Spleen (tissue), 7 donors: ENCODE data around the gene ARL4A.

Experiments
- CTCF ChIP-seq, 11 experiments: fragments of 200-600 bp in 7 of 11; fragments of 450-650 bp in 4 of 11; sonication (generic) in 4 of 11; IDR thresholded peaks in 8 of 11; conservative IDR thresholded peaks in 3 of 11; 1 replicate in 7 of 11; 2 replicates in 4 of 11; pipeline versions ENCODE4 v1.4.0 to v1.8.0; 2016 to 2021; ENCODE audit warnings: antibody characterized with exemption in 11 of 11, inconsistent platforms in 4 of 11, mild to moderate bottlenecking in 1 of 11
- POLR2A ChIP-seq, 3 donors: fragments of 450-650 bp; IDR thresholded peaks; one replicate each; pipeline ENCODE4 v1.5.1; 2017; ENCODE audit warnings: antibody characterized with exemption in 3 of 3, mild to moderate bottlenecking in 1 of 3
- POLR2AphosphoS5 ChIP-seq, 3 donors: sonication (generic); formaldehyde crosslinking; IDR thresholded peaks; one replicate each; pipeline ENCODE4 v1.5.1; 2017; ENCODE audit warnings: antibody characterized with exemption in 3 of 3
- donor health status: DM: no; HTN: no; CAD: no; lungs with moderate emphysema.
- donor health status: DM: no; HTN: no; CAD: no.
- donor health status: DM: no; HTN: no; CAD: no.

DNA sequence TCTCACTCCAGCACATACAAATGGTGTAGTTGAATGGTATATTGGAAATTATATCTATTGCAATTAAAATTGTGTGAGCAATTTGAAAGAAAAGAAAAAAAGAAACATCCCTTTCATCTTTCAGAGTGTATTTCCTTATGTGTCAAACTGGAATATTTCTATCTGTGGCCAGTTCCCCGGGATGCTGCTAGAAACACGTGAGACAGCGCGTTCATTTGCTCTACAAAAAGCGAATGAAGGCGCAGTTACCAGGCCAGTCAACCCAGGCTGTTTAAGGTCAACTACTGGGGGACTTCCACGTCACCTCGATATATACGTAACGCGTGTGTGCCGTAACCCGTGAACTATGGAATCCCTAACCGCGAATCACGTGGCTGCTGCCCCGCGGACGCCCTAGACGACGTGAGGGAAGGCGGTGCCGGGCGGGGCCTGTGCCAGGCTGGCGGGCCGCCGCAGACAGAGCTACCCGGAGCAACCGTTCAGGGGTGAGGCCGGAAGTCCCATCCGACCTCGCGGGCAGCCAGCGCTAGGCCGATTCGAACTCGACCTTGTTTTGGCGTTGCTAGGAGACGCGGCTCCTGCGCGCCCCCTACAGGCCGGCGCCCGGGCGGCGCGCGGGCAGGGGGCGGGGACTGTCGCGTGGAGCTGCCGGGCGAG, 1.1 kb upstream of the ARL4A start:
- TF ChIP-seq POLR2A (IDR thresholded peaks at IDR 0.05) (no peak), CTCF (IDR thresholded peaks at IDR 0.05 in 8 of 11, conservative IDR thresholded peaks at IDR 0.05 in 3 of 11) (peak; percentile 78 to 99 (median 99)), POLR2AphosphoS5 (IDR thresholded peaks at IDR 0.05) (peak; percentile 75 to 89 (median 84))
